NCI-H446 (cell line): Measurements from ENCODE around the gene CEBPG.

Source experiments
- DNase-seq, 2 experiments: peaks; one replicate each; lab custom pipeline; 2025; lab: John Stamatoyannopoulos, UW

The CEBPG gene

GRCh38 chr19:33405553-33406461 lies 32.3 kb downstream of the CEBPG start:
- no peak for DNase-seq

- DNase-seq: peak in 1 of 2 experiments; percentile 77
Observed at GRCh38 chr19:33406521-33407139, 33.1 kb downstream of the CEBPG start.

GRCh38 chr19:33407140-33407551 lies 33.6 kb downstream of the CEBPG start:
- DNase-seq: no peak

- no peak for DNase-seq
Observed at GRCh38 chr19:33407716-33408115, 34.2 kb downstream of the CEBPG start.

GRCh38 chr19:33408116-33408515 lies 34.6 kb downstream of the CEBPG start:
- DNase-seq: no peak

GRCh38 chr19:33408538-33409434 lies 35.3 kb downstream of the CEBPG start:
- DNase-seq: no peak

- no peak for DNase-seq
Observed at GRCh38 chr19:33409906-33410685, 36.6 kb downstream of the CEBPG start.

- DNase-seq: no peak
Observed at GRCh38 chr19:33410915-33411401, 37.4 kb downstream of the CEBPG start.

GRCh38 chr19:33411621-33412180 lies 38.2 kb downstream of the CEBPG start:
- no peak for DNase-seq

- DNase-seq: no peak
Observed at GRCh38 chr19:33412601-33413425, 39.3 kb downstream of the CEBPG start.

GRCh38 chr19:33413426-33413725 lies 39.9 kb downstream of the CEBPG start:
- no peak for DNase-seq

- no peak for DNase-seq
Observed at GRCh38 chr19:33413868-33414666, 40.6 kb downstream of the CEBPG start.

GRCh38 chr19:33414667-33415605 lies 41.4 kb downstream of the CEBPG start:
- DNase-seq: no peak

- peak; percentile 42 to 72 for DNase-seq
Observed at GRCh38 chr19:33416307-33417215, 43.1 kb downstream of the CEBPG start.

GRCh38 chr19:33417751-33418150 lies 44.2 kb downstream of the CEBPG start:
- no peak for DNase-seq

- no peak for DNase-seq
Observed at GRCh38 chr19:33418461-33418860, 45.0 kb downstream of the CEBPG start.
